A673 (cell line): ENCODE measurements around the gene ZNF768.

ENCODE experiments used
- CTCF ChIP-seq: fragments of 300-800, 200-600 bp; sonication (generic); conservative IDR thresholded peaks from 2 replicates; pipeline ENCODE4 v1.5.1; 2017; ENCODE audit warnings: low read depth, mild to moderate bottlenecking, antibody characterized with exemption, low read length, moderate library complexity, mixed read lengths
- EZH2 ChIP-seq: fragments of 200-600 bp; sonication (generic); IDR thresholded peaks from 2 replicates; pipeline ENCODE4 v1.6.1; 2017; ENCODE audit warnings: borderline replicate concordance, low read depth, mild to moderate bottlenecking, mixed read lengths, antibody characterized with exemption, low read length; ENCODE audit not compliant: poor library complexity, severe bottlenecking

GRCh38 chr16:30567991-30568638, 41.7 kb upstream of the ZNF768 start:
- TF ChIP-seq CTCF (no peak), EZH2 (no peak)
